BE2C (cell line): ENCODE data around the gene RGMB.
A peak's percentile ranks its signal among the peaks of the same experiment; 100 is the strongest.
"Not testable (repeated sequence)": the region's sequence is repeated elsewhere in the genome, so short reads cannot be mapped to it uniquely, and the experiment has no call there.

Experiments used
- DNase-seq: peaks from one replicate; pipeline ENCODE4 v3.0.0-alpha.2; 2020
- H3K27me3 ChIP-seq: fragments of 250-450 bp; sonication (Bioruptor Pico); 2 replicates; pipeline ENCODE4 v1.5.1; 2020; ENCODE audit warnings: mild to moderate bottlenecking
- H3K36me3 ChIP-seq: fragments of 250-450 bp; sonication (Bioruptor Pico); 2 replicates; pipeline ENCODE4 v1.5.1; 2020; ENCODE audit warnings: mild to moderate bottlenecking
- H3K4me1 ChIP-seq: fragments of 250-450 bp; sonication (Bioruptor Pico); 2 replicates; pipeline ENCODE4 v1.5.1; 2020
- H3K4me3 ChIP-seq: 2 replicates; pipeline ENCODE4 v1.5.1; 2011; ENCODE audit warnings: low read depth, low read length
- H3K9me3 ChIP-seq: fragments of 250-450 bp; sonication (Bioruptor Pico); 2 replicates; pipeline ENCODE4 v1.5.1; 2020
- CTCF ChIP-seq: IDR thresholded peaks from 2 replicates; pipeline ENCODE4 v1.5.1; 2012; ENCODE audit warnings: mild to moderate bottlenecking, low read depth, low read length

The RGMB gene

GRCh38 chr5:98750693-98751092 is 22.8 kb upstream of the RGMB start:
- peak; percentile 66 for TF ChIP-seq CTCF
- peaks cover 4% of the 10 kb centered on the region; the same call in 1 of the 2 replicates for H3K9me3 ChIP-seq
- H3K4me3 ChIP-seq = no peak overlapping the region
- DNase-seq = no peak
- no peaks in the 10 kb centered on the region for H3K4me1 ChIP-seq
- H3K36me3 ChIP-seq = no peaks in the 10 kb centered on the region
- H3K27me3 ChIP-seq = peaks cover 10% of the 10 kb centered on the region

- H3K27me3 ChIP-seq = peaks cover 14% of the 10 kb centered on the region
- not testable (repeated sequence) for H3K4me1 ChIP-seq, H3K4me3 ChIP-seq, H3K36me3 ChIP-seq, DNase-seq, H3K9me3 ChIP-seq
Observed at GRCh38 chr5:98752331-98752730, 21.1 kb upstream of the RGMB start.

- not testable (repeated sequence) for H3K9me3 ChIP-seq, DNase-seq, H3K4me3 ChIP-seq, H3K4me1 ChIP-seq, H3K36me3 ChIP-seq
- peaks cover 17% of the 10 kb centered on the region for H3K27me3 ChIP-seq
Observed at GRCh38 chr5:98752801-98753200, 20.7 kb upstream of the RGMB start.

GRCh38 chr5:98753507-98753906 is 20.0 kb upstream of the RGMB start:
- no peak for DNase-seq
- no peaks in the 10 kb centered on the region for H3K9me3 ChIP-seq
- no peaks in the 10 kb centered on the region for H3K36me3 ChIP-seq
- H3K4me1 ChIP-seq = no peaks in the 10 kb centered on the region
- no peak for TF ChIP-seq CTCF
- H3K4me3 ChIP-seq = no peak overlapping the region
- peaks cover 19% of the 10 kb centered on the region for H3K27me3 ChIP-seq

- Histone ChIP-seq H3K36me3 (no peaks in the 10 kb centered on the region), H3K9me3 (no peaks in the 10 kb centered on the region), H3K4me3 (no peak overlapping the region), H3K27me3 (peaks cover 24% of the 10 kb centered on the region), H3K4me1 (no peaks in the 10 kb centered on the region)
- TF ChIP-seq CTCF = no peak
- DNase-seq = no peak
Observed at GRCh38 chr5:98755406-98755805, 18.1 kb upstream of the RGMB start.

GRCh38 chr5:98757978-98758377 is 15.5 kb upstream of the RGMB start:
- TF ChIP-seq CTCF = no peak
- no peak for DNase-seq

GRCh38 chr5:98763001-98763630 is 10.3 kb upstream of the RGMB start:
- no peaks in the 10 kb centered on the region for H3K36me3 ChIP-seq
- H3K27me3 ChIP-seq = peaks cover 29% of the 10 kb centered on the region
- no peak for DNase-seq
- no peak overlapping the region for H3K4me3 ChIP-seq
- no peaks in the 10 kb centered on the region for H3K4me1 ChIP-seq
- no peak for TF ChIP-seq CTCF
- H3K9me3 ChIP-seq = no peaks in the 10 kb centered on the region

More at GRCh38 chr5:98757978-98758377, 15.5 kb upstream of the RGMB start:
- H3K4me3 ChIP-seq = no peak overlapping the region
- peaks cover 28% of the 10 kb centered on the region for H3K27me3 ChIP-seq
- H3K4me1 ChIP-seq = no peaks in the 10 kb centered on the region
- no peaks in the 10 kb centered on the region for H3K36me3 ChIP-seq
- no peaks in the 10 kb centered on the region for H3K9me3 ChIP-seq
